H1 (cell line): ENCODE results near the gene GNAI2. TPM values are rescaled to one million over a fixed set of nuclear protein-coding genes. Genes with fewer than 3 reads are reported as not detected.
A peak's percentile ranks its signal among the peaks of the same experiment; 100 is the strongest.

Experiments used
- CTCF ChIA-PET: fragments of 300-600 bp; sonication (Branson Sonifier 250); formaldehyde crosslinking; loops from one replicate; lab custom pipeline; 2021; ENCODE audit not compliant: partially characterized antibody; lab: Charles Lee
- POLR2A ChIA-PET: fragments of 300-600 bp; sonication (Branson Sonifier 250); formaldehyde crosslinking; loops from one replicate; lab custom pipeline; 2021; ENCODE audit warnings: inconsistent platforms; ENCODE audit not compliant: partially characterized antibody; lab: Charles Lee
- DNase-seq, 2 experiments: peaks; one replicate each; pipeline versions ENCODE4 v3.0.0 to v3.0.0-alpha.2; 2010 to 2022; ENCODE audit warnings: low spot score in 2 of 2, low read depth in 1 of 2, mixed read lengths in 1 of 2
- FAIRE-seq: peaks from 2 replicates; lab custom pipeline; 2011; peaks lifted over from hg19 to GRCh38; lab: Jason Lieb, UNC
- H2AFZ ChIP-seq: 2 replicates; pipeline ENCODE4 v1.8.1; 2012; ENCODE audit warnings: low read length, inconsistent platforms
- H2AK5ac ChIP-seq: 2 replicates; pipeline ENCODE4 v1.6.1; 2013; ENCODE audit warnings: low read depth, low read length
- H2BK120ac ChIP-seq: replicated peaks from 2 replicates; pipeline ENCODE3; 2013; ENCODE audit warnings: low read depth, low read length, inconsistent platforms
- H2BK12ac ChIP-seq: 2 replicates; pipeline ENCODE4 v1.6.1; 2013; ENCODE audit warnings: low read depth, low read length
- H2BK15ac ChIP-seq: 2 replicates; pipeline ENCODE4 v1.6.1; 2013; ENCODE audit warnings: low read length
- H2BK20ac ChIP-seq: 2 replicates; pipeline ENCODE4 v1.6.1; 2013; ENCODE audit warnings: low read length
- H2BK5ac ChIP-seq: 2 replicates; pipeline ENCODE4 v1.6.1; 2013; ENCODE audit warnings: low read depth, low read length
- H3K14ac ChIP-seq: 2 replicates; pipeline ENCODE4 v1.6.1; 2013; ENCODE audit warnings: inconsistent platforms; ENCODE audit not compliant: insufficient read length
- H3K18ac ChIP-seq: 2 replicates; pipeline ENCODE4 v1.6.1; 2013; ENCODE audit warnings: low read length; ENCODE audit errors: extremely low read depth
- H3K23ac ChIP-seq: 2 replicates; pipeline ENCODE4 v1.6.1; 2013; ENCODE audit warnings: inconsistent platforms; ENCODE audit not compliant: insufficient read length
- H3K23me2 ChIP-seq: 2 replicates; pipeline ENCODE4 v1.6.1; 2013; ENCODE audit warnings: low read depth, low read length
- H3K27ac ChIP-seq: 2 replicates; pipeline ENCODE4 v1.6.1; 2011; ENCODE audit warnings: low read depth, low read length, inconsistent platforms
- H3K27me3 ChIP-seq, 4 experiments: replicated peaks in 1 of 4; 1 replicate in 1 of 4; 2 replicates in 3 of 4; pipeline versions ENCODE4 v1.6.1 to v1.8.1; 2011 to 2013; ENCODE audit warnings: low read length in 3 of 4, mild to moderate bottlenecking in 3 of 4, inconsistent platforms in 2 of 4, mixed read lengths in 2 of 4, moderate library complexity in 1 of 4; ENCODE audit not compliant: control insufficient read depth in 3 of 4, insufficient read depth in 3 of 4; ENCODE audit errors: extremely low read depth in 1 of 4
- H3K36me3 ChIP-seq, 4 experiments: 2 replicates each; pipeline versions ENCODE4 v1.6.1 to v1.8.1; 2011 to 2013; ENCODE audit warnings: mild to moderate bottlenecking in 4 of 4, low read length in 3 of 4, moderate library complexity in 2 of 4, control low read depth in 1 of 4, inconsistent platforms in 1 of 4; ENCODE audit not compliant: insufficient read depth in 4 of 4, control insufficient read depth in 2 of 4
- H3K4ac ChIP-seq: replicated peaks from 2 replicates; pipeline ENCODE3; 2013; ENCODE audit warnings: low read length, low read depth, mixed read lengths, inconsistent platforms; ENCODE audit not compliant: insufficient read length
- H3K4me1 ChIP-seq, 4 experiments: replicated peaks in 1 of 4; 1 replicate in 1 of 4; 2 replicates in 3 of 4; pipeline versions ENCODE4 v1.6.1 to v1.8.1; 2011 to 2013; ENCODE audit warnings: low read length in 3 of 4, inconsistent platforms in 2 of 4, mixed read lengths in 1 of 4; ENCODE audit not compliant: insufficient read depth in 4 of 4, control insufficient read depth in 3 of 4
- H3K4me2 ChIP-seq, 2 experiments: 2 replicates each; pipeline versions ENCODE4 v1.6.1 to v1.8.1; 2011 to 2013; ENCODE audit warnings: low read depth in 2 of 2, low read length in 2 of 2, control low read depth in 1 of 2, inconsistent platforms in 1 of 2, mild to moderate bottlenecking in 1 of 2; ENCODE audit not compliant: insufficient read depth in 1 of 2
- H3K4me3 ChIP-seq, 4 experiments: fragments of 200-600, 300-600 bp in 1 of 4; sonication (generic), shearing (Covaris generic), sonication (Bioruptor Twin) in 1 of 4; 2 replicates each; pipeline versions ENCODE4 v1.5.1 to v1.8.1; 2011 to 2016; ENCODE audit warnings: low read length in 4 of 4, low read depth in 3 of 4, control low read depth in 2 of 4, inconsistent platforms in 2 of 4, mild to moderate bottlenecking in 2 of 4, mixed read lengths in 1 of 4, moderate library complexity in 1 of 4; ENCODE audit not compliant: insufficient read depth in 2 of 4; ENCODE audit errors: extremely low read depth in 1 of 4
- H3K56ac ChIP-seq: replicated peaks from 2 replicates; pipeline ENCODE3; 2013; ENCODE audit warnings: low read depth, mild to moderate bottlenecking, mixed read lengths, low read length, inconsistent platforms; ENCODE audit not compliant: insufficient read length
- H3K79me1 ChIP-seq: 2 replicates; pipeline ENCODE4 v1.6.1; 2013; ENCODE audit warnings: low read depth, low read length, control low read depth
- H3K79me2 ChIP-seq, 2 experiments: 2 replicates each; pipeline versions ENCODE4 v1.6.1 to v1.8.1; 2012 to 2013; ENCODE audit warnings: low read length in 2 of 2, mild to moderate bottlenecking in 2 of 2, inconsistent platforms in 1 of 2; ENCODE audit not compliant: insufficient read depth in 2 of 2, control insufficient read depth in 1 of 2
- H3K9ac ChIP-seq, 4 experiments: replicated peaks in 1 of 4; 1 replicate in 1 of 4; 2 replicates in 3 of 4; pipeline versions ENCODE4 v1.6.1 to v1.8.1; 2011 to 2013; ENCODE audit warnings: low read depth in 3 of 4, low read length in 3 of 4, control low read depth in 2 of 4, mild to moderate bottlenecking in 2 of 4, moderate library complexity in 2 of 4, inconsistent platforms in 1 of 4; ENCODE audit errors: extremely low read depth in 1 of 4
- H3K9me3 ChIP-seq, 2 experiments: 2 replicates each; pipeline versions ENCODE4 v1.6.1 to v1.8.1; 2012 to 2013; ENCODE audit warnings: mild to moderate bottlenecking in 2 of 2, moderate library complexity in 2 of 2, control low read depth in 1 of 2, inconsistent platforms in 1 of 2, low read depth in 1 of 2, low read length in 1 of 2, mixed read lengths in 1 of 2; ENCODE audit not compliant: insufficient read depth in 2 of 2
- H4K20me1 ChIP-seq, 2 experiments: replicated peaks in 1 of 2; 2 replicates each; pipeline versions ENCODE3 to v1.8.1; 2011 to 2013; ENCODE audit warnings: inconsistent platforms in 2 of 2, low read length in 2 of 2, mild to moderate bottlenecking in 1 of 2; ENCODE audit not compliant: insufficient read depth in 2 of 2, control insufficient read depth in 1 of 2
- H4K5ac ChIP-seq: 2 replicates; pipeline ENCODE4 v1.6.1; 2013; ENCODE audit warnings: low read length, low read depth, mixed read lengths, inconsistent platforms; ENCODE audit not compliant: insufficient read length
- H4K8ac ChIP-seq: 2 replicates; pipeline ENCODE4 v1.8.0; 2013; ENCODE audit warnings: mild to moderate bottlenecking, moderate library complexity, low read length, inconsistent platforms; ENCODE audit not compliant: insufficient read depth; ENCODE audit errors: extremely low read depth
- H4K91ac ChIP-seq: replicated peaks from 2 replicates; pipeline ENCODE3; 2013; ENCODE audit warnings: low read length, mixed read lengths, inconsistent platforms; ENCODE audit not compliant: insufficient read length
- CEBPB ChIP-seq: IDR thresholded peaks from 2 replicates; pipeline ENCODE4 v1.6.1; 2012; ENCODE audit warnings: low read depth, low read length
- CHD1 ChIP-seq: IDR thresholded peaks from 2 replicates; pipeline ENCODE4 v1.6.1; 2012; ENCODE audit warnings: low read depth, low read length, improper control_type of control experiment
- EGR1 ChIP-seq: IDR thresholded peaks from 2 replicates; pipeline ENCODE4 v1.6.1; 2011; ENCODE audit warnings: low read depth, low read length, borderline replicate concordance
- SIX5 ChIP-seq: IDR thresholded peaks from 2 replicates; pipeline ENCODE4 v1.6.1; 2011; ENCODE audit warnings: mild to moderate bottlenecking, low read depth, low read length
- ZNF274 ChIP-seq: IDR thresholded peaks from 2 replicates; pipeline ENCODE4 v1.7.0; 2012; ENCODE audit warnings: low read length, borderline replicate concordance; ENCODE audit errors: extremely low read depth
- WGBS, 2 experiments: shearing (Covaris generic) in 1 of 2; methylation state at CpG; one replicate each; pipeline versions ENCODE4 v1.1.6 to v1.1.7; 2013 to 2015; ENCODE audit warnings: low lambda C conversion rate in 2 of 2, mixed read lengths in 2 of 2, inconsistent platforms in 1 of 2, low coverage in 1 of 2, missing lambda C conversion rate in 1 of 2; ENCODE audit not compliant: insufficient replicate concordance in 2 of 2, insufficient coverage in 1 of 2, insufficient read length in 1 of 2; ENCODE audit errors: extremely low coverage in 1 of 2, missing lambda C conversion rate in 1 of 2; 5-methylcytosine and 5-hydroxymethylcytosine counted together
- polyA plus RNA-seq, 7 experiments: library from polyadenylated mRNA; depleted of rRNA in 3 of 7; stranded (reverse) in 5 of 7; unstranded in 2 of 7; fragments of >200 nt in 5 of 7; fragments of 200-250 nt in 2 of 7; gene quantifications; 1 replicate in 5 of 7; 2 replicates in 1 of 7; 4 replicates in 1 of 7; pipeline versions ENCODE4 v1.2.1 to v1.2.3, GENCODE V29; 2011 to 2013; ENCODE audit warnings: missing spikeins in 2 of 7, mixed read lengths in 2 of 7
- total RNA-seq: library from RNA; stranded (reverse); fragmentation: NEBNext Ultra II Directional; extraction: Animal tissue kit (Norgen Biotek cat#: 25700); gene quantifications from 2 replicates; pipeline ENCODE4 v1.2.1, GENCODE V29; 2021

GNAI2 gene
- total and polyA plus RNA-seq, 2 of the 8 experiments (the other 6 are each of a cell fraction or from before 2014, with no cell fraction given): 168 to 539 TPM

DNA sequence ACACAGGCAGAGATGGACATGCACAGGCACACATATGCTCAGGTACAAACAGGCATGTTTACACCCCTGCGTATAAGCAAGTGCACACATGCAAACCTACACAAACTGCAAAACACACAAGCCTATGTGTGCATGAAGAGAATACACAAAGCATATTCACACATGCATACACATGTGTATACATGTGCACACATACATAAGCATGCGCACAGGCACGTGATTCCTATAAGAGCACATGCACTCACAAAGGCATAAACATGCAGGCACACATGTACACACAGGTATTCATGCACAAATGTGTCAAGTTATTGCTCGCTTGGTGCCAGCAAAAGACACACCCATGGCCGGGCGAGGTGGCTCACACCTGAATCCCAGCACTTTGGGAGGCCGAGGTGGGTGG, 46.0 kb upstream of the GNAI2 start:
- Histone ChIP-seq H2BK20ac (no peak overlapping the region), H4K91ac (no peak overlapping the region), H3K4me2 (no peak overlapping the region), H2BK120ac (peak overlapping the region; percentile 84), H3K9ac (no peak overlapping the region), H3K23me2 (peaks cover 2% of the 10 kb centered on the region; the same call in 1 of the 2 replicates), H3K79me1 (no peaks in the 10 kb centered on the region), H3K4me1 (peaks cover 0 to 6% (median under 1%) of the 10 kb centered on the region in 4 experiments; a peak in 4 of 7 replicates), H2BK12ac (no peak overlapping the region), H3K23ac (no peak overlapping the region), H3K79me2 (no peaks in the 10 kb centered on the region), H3K27ac (no peak overlapping the region), H3K18ac (no peak overlapping the region), H4K5ac (no peak overlapping the region), H2BK15ac (0 out of 2 replicates have a peak overlapping the region, but pooled peaks have one; percentile 83), H3K9me3 (no peaks in the 10 kb centered on the region), H3K14ac (no peak overlapping the region), H4K20me1 (peaks cover 0 to 5% of the 10 kb centered on the region in 2 experiments), H3K4ac (peak overlapping the region; percentile 88), H2BK5ac (no peak overlapping the region), H3K56ac (no peak overlapping the region), H3K4me3 (no peak overlapping the region), H3K27me3 (peaks cover 0 to 12% (median 4%) of the 10 kb centered on the region in 4 experiments; a peak in 2 of 7 replicates), H2AK5ac (no peak overlapping the region), H3K36me3 (peaks cover 3 to 21% (median 9%) of the 10 kb centered on the region in 4 experiments; a peak in 7 of 8 replicates), H4K8ac (no peak overlapping the region), H2AFZ (no peak overlapping the region)
- TF ChIP-seq CHD1 (no peak), CEBPB (no peak), ZNF274 (no peak), EGR1 (no peak), SIX5 (no peak)
- 92% methylated on average over 7 of the region's 7 CpGs; no CpG with 5 or more reads in 1 of the 2 experiments for WGBS, 2 experiments
- FAIRE-seq (peak; percentile 13), DNase-seq (no peak)
- POLR2A ChIA-PET: interaction anchor here (1.0 to 11.9 kb wide), 5 partner anchors 8 to 74 kb away, joined by 3 to 128 read pairs (median 5); no protein-coding TSS in a partner anchor
- CTCF ChIA-PET: interaction anchor here (0.6 to 19.7 kb wide), 16 partner anchors 15 to 95 kb away, joined by 3 to 1138 read pairs (median 23); partner anchors contain the start of genes GNAI2 and SLC38A3
